ENCODE measurements around the gene GMPPA.

GMPPA gene

GRCh38 chr2:219490600-219491130, 8.0 kb upstream of the GMPPA start:
- H3K27me3 ChIP-seq (replicated peaks), result peaks cover 32% of the 10 kb centered on the region
- H3K36me3 ChIP-seq (replicated peaks), result no peaks in the 10 kb centered on the region
- no peak overlapping the region for H3K27ac ChIP-seq
- in situ Hi-C loops (cut with HindIII; ENCODE audit: low pct_ligation_motif_present, low sequenced_read_pairs), result no loop called here
- TF ChIP-seq CTCF (IDR thresholded peaks at IDR 0.05; ENCODE audit: low read depth, low read length, missing control alignments), result no peak
- H3K4me3 ChIP-seq (ENCODE audit: low read depth, low read length), result no peak overlapping the region
- DNase-seq, result no peak

GRCh38 chr2:219491278-219491963, 7.3 kb upstream of the GMPPA start:
- no peak overlapping the region for H3K27ac ChIP-seq
- H3K4me3 ChIP-seq (ENCODE audit: low read depth, low read length), result no peak overlapping the region
- peaks cover 26% of the 10 kb centered on the region for H3K27me3 ChIP-seq (replicated peaks)
- TF ChIP-seq CTCF (IDR thresholded peaks at IDR 0.05; ENCODE audit: low read depth, low read length, missing control alignments), result no peak
- DNase-seq, result no peak
- H3K36me3 ChIP-seq (replicated peaks), result no peaks in the 10 kb centered on the region
- in situ Hi-C loops (cut with HindIII; ENCODE audit: low pct_ligation_motif_present, low sequenced_read_pairs), result no loop called here

- H3K36me3 ChIP-seq (replicated peaks), result no peaks in the 10 kb centered on the region
- in situ Hi-C loops (cut with HindIII; ENCODE audit: low pct_ligation_motif_present, low sequenced_read_pairs), result no loop called here
Measured at GRCh38 chr2:219492575-219492974, 6.1 kb upstream of the GMPPA start.

GRCh38 chr2:219493086-219493485, 5.6 kb upstream of the GMPPA start:
- Histone ChIP-seq H3K27me3 (replicated peaks) (peaks cover 29% of the 10 kb centered on the region), H3K27ac (no peak overlapping the region), H3K4me3 (ENCODE audit: low read depth, low read length) (no peak overlapping the region), H3K36me3 (replicated peaks) (no peaks in the 10 kb centered on the region)
- in situ Hi-C loops (cut with HindIII; ENCODE audit: low pct_ligation_motif_present, low sequenced_read_pairs), result no loop called here
- no peak for TF ChIP-seq CTCF (IDR thresholded peaks at IDR 0.05; ENCODE audit: low read depth, low read length, missing control alignments)
- DNase-seq, result no peak

More at GRCh38 chr2:219492575-219492974, 6.1 kb upstream of the GMPPA start:
- H3K27ac ChIP-seq, result no peak overlapping the region
- H3K4me3 ChIP-seq (ENCODE audit: low read depth, low read length), result no peak overlapping the region
- peaks cover 31% of the 10 kb centered on the region for H3K27me3 ChIP-seq (replicated peaks)
- no peak for DNase-seq
- no peak for TF ChIP-seq CTCF (IDR thresholded peaks at IDR 0.05; ENCODE audit: low read depth, low read length, missing control alignments)

- no peak overlapping the region for H3K27ac ChIP-seq
- no peak overlapping the region for H3K4me3 ChIP-seq (ENCODE audit: low read depth, low read length)
- DNase-seq, result no peak
- in situ Hi-C loops (cut with HindIII; ENCODE audit: low pct_ligation_motif_present, low sequenced_read_pairs), result no loop called here
- peaks cover 29% of the 10 kb centered on the region for H3K27me3 ChIP-seq (replicated peaks)
- H3K36me3 ChIP-seq (replicated peaks), result no peaks in the 10 kb centered on the region
- TF ChIP-seq CTCF (IDR thresholded peaks at IDR 0.05; ENCODE audit: low read depth, low read length, missing control alignments), result no peak
Measured at GRCh38 chr2:219494952-219495530, 3.6 kb upstream of the GMPPA start.

Data from brain microvascular endothelial cell (primary cell).